Upper lobe of left lung (tissue), 6 donors: ENCODE results near the gene KERA. TPM values are rescaled to one million over a fixed set of nuclear protein-coding genes. Genes with fewer than 3 reads are reported as not detected.
A peak's percentile ranks its signal among the peaks of the same experiment; 100 is the strongest.

Experiments
- ATAC-seq, 2 donors: fragments of 200-7000 bp; cut with Tn5 transposase; one replicate each; pipeline ENCODE4 v1.9.1; 2022; ENCODE audit warnings: mild to moderate bottlenecking in 2 of 2, moderate library complexity in 2 of 2; ENCODE audit not compliant: low FRiP score in 2 of 2
- DNase-seq, 2 donors: peaks; one replicate each; pipeline ENCODE4 v3.0.0-alpha.2; 2019 to 2020
- H3K27ac ChIP-seq, 4 donors: fragments of 200-600 bp; sonication (generic); one replicate each; pipeline ENCODE4 v1.5.1; 2016 to 2019
- H3K27me3 ChIP-seq, 4 donors: fragments of 200-600 bp; sonication (generic); one replicate each; pipeline ENCODE4 v1.5.1; 2017 to 2019
- H3K36me3 ChIP-seq, 4 donors: fragments of 200-600 bp; sonication (generic); one replicate each; pipeline ENCODE4 v1.5.1; 2016 to 2019
- H3K4me1 ChIP-seq, 4 donors: fragments of 200-600 bp; sonication (generic); one replicate each; pipeline ENCODE4 v1.5.1; 2018 to 2019
- H3K4me3 ChIP-seq, 4 donors: fragments of 200-600 bp; sonication (generic); one replicate each; pipeline ENCODE4 v1.5.1; 2017 to 2019; ENCODE audit warnings: mild to moderate bottlenecking in 2 of 4, moderate library complexity in 1 of 4
- H3K9me3 ChIP-seq, 4 donors: fragments of 200-600 bp; sonication (generic); one replicate each; pipeline ENCODE4 v1.5.1; 2018 to 2019
- EP300 ChIP-seq, 4 donors: sonication (generic); formaldehyde crosslinking; IDR thresholded peaks; one replicate each; pipeline ENCODE4 v1.5.1; 2017; ENCODE audit warnings: antibody characterized with exemption in 4 of 4, control low read depth in 2 of 4
- POLR2A ChIP-seq, 4 donors: fragments of 450-650 bp; IDR thresholded peaks; one replicate each; pipeline ENCODE4 v1.5.1; 2016 to 2017; ENCODE audit warnings: antibody characterized with exemption in 4 of 4, mild to moderate bottlenecking in 2 of 4
- POLR2AphosphoS5 ChIP-seq, 2 donors: sonication (generic); formaldehyde crosslinking; IDR thresholded peaks; one replicate each; pipeline ENCODE4 v1.5.1; 2017; ENCODE audit warnings: antibody characterized with exemption in 2 of 2
- WGBS, 2 donors: methylation state at CpG; one replicate each; pipeline ENCODE4 v1.1.5; 2017 to 2018; 5-methylcytosine and 5-hydroxymethylcytosine counted together
- total RNA-seq, 6 donors: library from RNA; depleted of rRNA in 4 of 6; stranded (reverse); fragments of >200 nt in 4 of 6; gene quantifications; one replicate each; pipeline versions ENCODE4 v1.1.0 to v1.2.1, GENCODE V29; 2016 to 2021
- TF ChIP-seq, protein P1 (sequence below), 6 experiments: fragments of 450-650 bp in 4 of 6; fragments of 200-600 bp in 2 of 6; sonication (generic) in 2 of 6; IDR thresholded peaks; one replicate each; pipeline ENCODE4 v1.5.1; 2016 to 2019; ENCODE audit warnings: antibody characterized with exemption in 6 of 6
- donor health status: DM: no; HTN: no; CAD: no; lungs with moderate emphysema.
- donor health status: DM: no; HTN: yes; CAD: no; lungs with severe emphysema.

The KERA gene
- total RNA-seq, 6 donors from 2014 or later = not detected

DNA sequence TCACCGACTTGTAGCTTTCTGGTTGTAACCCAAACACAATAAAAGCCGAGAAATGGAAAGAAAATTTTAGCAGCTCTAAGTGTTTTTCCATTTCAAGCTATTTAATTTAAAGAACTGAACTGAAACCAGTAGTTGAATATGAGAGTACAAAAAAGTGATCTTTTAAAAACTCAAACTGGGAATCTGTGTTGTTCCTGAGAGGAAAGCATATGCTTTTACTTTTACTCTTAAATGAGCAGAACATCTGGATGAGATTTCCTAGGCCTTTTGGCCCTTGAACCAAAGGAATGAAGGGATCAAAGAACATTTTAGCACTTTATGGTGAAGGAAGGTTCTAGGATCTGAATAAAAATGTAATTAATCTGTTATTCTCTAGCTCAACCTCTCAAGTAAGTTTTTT lies 1.3 kb downstream of the KERA start:
- no peaks in the 10 kb centered on the region for H3K36me3 ChIP-seq
- no peak overlapping the region for H3K4me3 ChIP-seq
- H3K9me3 ChIP-seq = no peaks in the 10 kb centered on the region
- ATAC-seq (no peak), DNase-seq (no peak)
- H3K27me3 ChIP-seq = no peaks in the 10 kb centered on the region
- no peaks in the 10 kb centered on the region for H3K4me1 ChIP-seq
- WGBS, 2 donors = 85 to 91% methylated on average over 2 of the region's 2 CpGs
- no peak overlapping the region for H3K27ac ChIP-seq
- TF ChIP-seq POLR2A (IDR thresholded peaks at IDR 0.05) (no peak), POLR2AphosphoS5 (IDR thresholded peaks at IDR 0.05) (no peak), EP300 (IDR thresholded peaks at IDR 0.05) (no peak)
- TF ChIP-seq, protein P1, sequence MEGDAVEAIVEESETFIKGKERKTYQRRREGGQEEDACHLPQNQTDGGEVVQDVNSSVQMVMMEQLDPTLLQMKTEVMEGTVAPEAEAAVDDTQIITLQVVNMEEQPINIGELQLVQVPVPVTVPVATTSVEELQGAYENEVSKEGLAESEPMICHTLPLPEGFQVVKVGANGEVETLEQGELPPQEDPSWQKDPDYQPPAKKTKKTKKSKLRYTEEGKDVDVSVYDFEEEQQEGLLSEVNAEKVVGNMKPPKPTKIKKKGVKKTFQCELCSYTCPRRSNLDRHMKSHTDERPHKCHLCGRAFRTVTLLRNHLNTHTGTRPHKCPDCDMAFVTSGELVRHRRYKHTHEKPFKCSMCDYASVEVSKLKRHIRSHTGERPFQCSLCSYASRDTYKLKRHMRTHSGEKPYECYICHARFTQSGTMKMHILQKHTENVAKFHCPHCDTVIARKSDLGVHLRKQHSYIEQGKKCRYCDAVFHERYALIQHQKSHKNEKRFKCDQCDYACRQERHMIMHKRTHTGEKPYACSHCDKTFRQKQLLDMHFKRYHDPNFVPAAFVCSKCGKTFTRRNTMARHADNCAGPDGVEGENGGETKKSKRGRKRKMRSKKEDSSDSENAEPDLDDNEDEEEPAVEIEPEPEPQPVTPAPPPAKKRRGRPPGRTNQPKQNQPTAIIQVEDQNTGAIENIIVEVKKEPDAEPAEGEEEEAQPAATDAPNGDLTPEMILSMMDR (IDR thresholded peaks at IDR 0.05) = no peak

DNA sequence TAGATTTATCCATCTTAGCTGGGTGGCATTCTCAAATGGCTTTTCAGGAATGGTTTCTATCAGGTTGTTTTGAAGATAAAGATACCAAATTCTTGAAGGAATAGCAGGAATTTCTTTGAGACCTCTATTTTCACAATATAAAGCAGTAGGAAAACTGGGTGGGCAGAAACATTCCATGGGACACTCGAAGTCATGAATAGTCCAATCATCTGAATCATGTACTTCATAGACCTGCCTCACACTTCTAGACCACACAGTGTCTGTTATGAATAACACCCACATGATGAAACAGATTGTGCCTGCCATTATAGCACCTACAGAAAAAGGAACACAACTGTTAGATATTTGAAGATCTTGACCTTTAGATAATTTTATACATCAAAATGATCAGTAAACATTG lies 1.8 kb downstream of the KERA start:
- 72 to 74% methylated on average over 1 of the region's 1 CpG for WGBS, 2 donors
- Histone ChIP-seq H3K27ac (no peak overlapping the region), H3K9me3 (no peaks in the 10 kb centered on the region), H3K27me3 (no peaks in the 10 kb centered on the region), H3K4me3 (no peak overlapping the region), H3K36me3 (no peaks in the 10 kb centered on the region), H3K4me1 (no peaks in the 10 kb centered on the region)
- TF ChIP-seq POLR2AphosphoS5 (IDR thresholded peaks at IDR 0.05) (no peak), EP300 (IDR thresholded peaks at IDR 0.05) (no peak), POLR2A (IDR thresholded peaks at IDR 0.05) (no peak)
- TF ChIP-seq, protein P1 (IDR thresholded peaks at IDR 0.05) = no peak
- ATAC-seq (no peak), DNase-seq (no peak)

DNA sequence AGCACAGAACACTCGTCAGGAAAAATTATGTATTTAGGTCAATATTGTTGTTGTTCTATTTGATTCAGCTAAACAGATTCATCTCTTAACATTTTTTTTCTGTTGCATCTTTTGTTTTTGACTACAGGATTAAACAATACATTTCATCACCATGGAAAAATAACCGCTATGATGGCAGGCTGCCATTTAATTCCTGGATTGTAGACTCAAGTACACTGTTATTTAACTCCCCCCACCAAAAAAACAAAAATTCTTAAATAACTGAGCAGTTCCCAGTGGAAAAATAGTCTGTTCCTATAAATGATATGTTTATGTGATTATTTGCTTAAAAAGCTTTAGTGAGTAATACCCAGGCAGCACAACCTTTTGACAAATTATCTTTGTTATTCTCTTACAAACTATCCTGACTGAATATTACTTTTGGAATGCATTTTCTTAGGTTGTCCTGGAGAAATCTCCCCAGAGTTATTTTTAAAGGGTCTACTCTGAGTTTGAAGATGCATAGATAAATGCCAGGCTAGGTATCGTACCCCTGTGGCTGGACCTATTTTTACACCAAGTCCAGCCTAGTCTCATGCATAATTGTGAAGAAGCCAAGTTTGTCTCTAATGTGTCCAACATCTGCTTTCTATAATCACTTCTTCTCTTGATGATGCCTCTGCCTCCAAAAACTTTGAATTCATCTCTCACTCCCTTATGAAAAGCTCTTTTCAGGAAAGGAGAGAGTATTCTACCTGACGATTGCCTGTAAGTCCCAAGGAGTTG lies 3.7 kb downstream of the KERA start:
- H3K27ac ChIP-seq = no peak overlapping the region
- no peaks in the 10 kb centered on the region for H3K27me3 ChIP-seq
- H3K9me3 ChIP-seq = no peaks in the 10 kb centered on the region
- H3K36me3 ChIP-seq = no peaks in the 10 kb centered on the region
- WGBS, 2 donors = 63% methylated on average over 4 of the region's 4 CpGs
- DNase-seq (no peak), ATAC-seq (peak in 1 of 2 donors; percentile 82)
- H3K4me3 ChIP-seq = no peak overlapping the region
- H3K4me1 ChIP-seq = no peaks in the 10 kb centered on the region
- TF ChIP-seq EP300 (IDR thresholded peaks at IDR 0.05) = no peak
- no peak for TF ChIP-seq POLR2AphosphoS5 (IDR thresholded peaks at IDR 0.05)
- TF ChIP-seq, protein P1 (IDR thresholded peaks at IDR 0.05) = no peak
- no peak for TF ChIP-seq POLR2A (IDR thresholded peaks at IDR 0.05)

DNA sequence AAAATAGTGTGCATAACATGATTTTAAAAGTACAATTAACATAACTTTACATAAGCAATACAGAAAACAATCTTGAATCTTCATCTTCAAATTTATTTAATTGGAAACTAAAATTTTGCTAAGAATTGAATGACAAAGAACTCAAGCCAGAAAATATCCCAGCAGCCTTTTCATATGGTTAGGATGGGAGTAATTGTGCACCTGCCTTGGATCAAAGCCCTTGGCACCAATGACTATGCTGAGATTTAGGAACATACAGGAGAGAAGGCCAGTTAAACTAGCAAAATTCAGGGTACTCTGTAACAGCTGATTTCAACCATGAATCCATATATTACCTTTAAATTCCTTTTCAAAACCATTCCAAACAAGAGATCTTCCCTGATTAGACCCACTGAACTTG lies 5.8 kb downstream of the KERA start:
- no peaks in the 10 kb centered on the region for H3K9me3 ChIP-seq
- TF ChIP-seq, protein P1 (IDR thresholded peaks at IDR 0.05) = no peak
- TF ChIP-seq POLR2A (IDR thresholded peaks at IDR 0.05) = no peak
- TF ChIP-seq POLR2AphosphoS5 (IDR thresholded peaks at IDR 0.05) = no peak
- TF ChIP-seq EP300 (IDR thresholded peaks at IDR 0.05) = no peak
- no peak for ATAC-seq

DNA sequence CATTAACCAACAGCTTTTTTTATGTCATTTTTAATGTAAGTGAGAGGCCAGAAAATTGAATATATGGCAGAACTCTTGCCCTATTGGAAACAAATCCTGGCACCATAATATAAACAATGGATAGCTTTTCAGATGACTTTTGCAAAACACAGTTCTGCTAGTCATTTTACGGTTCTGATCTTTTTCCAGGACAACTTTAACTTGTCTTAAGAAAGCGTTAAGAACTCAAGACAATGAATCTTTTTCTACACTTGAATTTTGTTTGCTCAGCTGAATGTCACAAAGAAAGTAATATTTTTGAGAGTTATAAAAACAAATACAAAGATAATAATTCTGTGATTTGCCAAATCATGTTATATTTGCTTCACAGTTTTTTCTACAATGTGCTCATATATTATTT lies 13.2 kb downstream of the KERA start:
- TF ChIP-seq POLR2A (IDR thresholded peaks at IDR 0.05) (no peak), EP300 (IDR thresholded peaks at IDR 0.05) (no peak), POLR2AphosphoS5 (IDR thresholded peaks at IDR 0.05) (no peak)
- TF ChIP-seq, protein P1 (IDR thresholded peaks at IDR 0.05) = no peak
- Histone ChIP-seq H3K9me3 (no peaks in the 10 kb centered on the region), H3K36me3 (no peaks in the 10 kb centered on the region), H3K4me1 (no peaks in the 10 kb centered on the region), H3K27me3 (no peaks in the 10 kb centered on the region), H3K27ac (no peak overlapping the region), H3K4me3 (no peak overlapping the region)
- DNase-seq (no peak), ATAC-seq (no peak)
- 60 to 70% methylated on average over 2 of the region's 2 CpGs for WGBS, 2 donors

More for the DNA sequence above, 5.8 kb downstream of the KERA start:
- Histone ChIP-seq H3K27me3 (no peaks in the 10 kb centered on the region), H3K4me3 (no peak overlapping the region), H3K27ac (no peak overlapping the region), H3K4me1 (no peaks in the 10 kb centered on the region), H3K36me3 (no peaks in the 10 kb centered on the region)
- no peak for DNase-seq
